Nucleus accumbens (tissue), 56 donors: Measurements from ENCODE around the gene GANC.
A peak's percentile ranks its signal among the peaks of the same experiment; 100 is the strongest.
"Not testable (repeated sequence)": the region's sequence is repeated elsewhere in the genome, so short reads cannot be mapped to it uniquely, and the experiment has no call there.

ENCODE experiments used
- DNase-seq, 56 donors: peaks; one replicate each; lab custom pipeline; 2025; lab: John Stamatoyannopoulos, UW

Gene GANC

DNA sequence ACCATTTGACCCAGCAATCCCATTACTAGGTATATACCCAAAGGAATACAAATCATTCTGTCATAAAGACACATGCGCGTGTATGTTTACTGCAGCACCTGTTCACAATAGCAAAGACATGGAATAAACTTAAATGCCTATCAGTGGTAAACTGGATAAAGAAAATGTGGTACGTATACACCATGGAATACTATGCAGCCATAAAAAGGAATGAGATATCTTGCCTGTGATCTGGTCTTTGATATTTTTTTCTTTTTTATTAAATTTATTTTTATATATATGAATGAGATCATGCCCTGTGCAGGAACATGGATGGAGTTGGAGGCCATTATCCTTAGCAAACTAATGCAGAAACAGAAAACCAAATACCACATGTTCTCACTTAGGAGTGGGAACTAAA lies 64.1 kb downstream of the GANC start:
- DNase-seq, result not testable (repeated sequence)

DNA sequence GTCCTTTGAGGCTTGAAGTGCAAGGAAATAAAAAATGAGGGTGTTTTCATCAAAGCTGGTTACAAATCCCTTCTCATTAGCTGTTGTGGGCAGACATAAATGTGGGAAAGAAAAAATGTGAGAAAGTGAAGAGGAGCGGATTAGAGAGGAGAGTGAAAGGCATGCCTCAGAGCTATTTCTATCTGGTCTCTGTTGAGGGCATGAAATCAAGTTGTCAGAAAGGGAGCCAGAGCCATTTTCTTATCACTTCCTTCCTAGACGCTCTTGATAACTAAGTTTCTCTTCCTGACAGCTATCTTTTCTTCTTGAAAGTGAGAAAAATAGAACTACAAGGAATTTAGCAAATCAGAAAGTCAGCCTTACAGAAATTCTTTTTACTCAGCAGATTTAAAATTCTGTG lies 65.5 kb downstream of the GANC start:
- no peak for DNase-seq

DNA sequence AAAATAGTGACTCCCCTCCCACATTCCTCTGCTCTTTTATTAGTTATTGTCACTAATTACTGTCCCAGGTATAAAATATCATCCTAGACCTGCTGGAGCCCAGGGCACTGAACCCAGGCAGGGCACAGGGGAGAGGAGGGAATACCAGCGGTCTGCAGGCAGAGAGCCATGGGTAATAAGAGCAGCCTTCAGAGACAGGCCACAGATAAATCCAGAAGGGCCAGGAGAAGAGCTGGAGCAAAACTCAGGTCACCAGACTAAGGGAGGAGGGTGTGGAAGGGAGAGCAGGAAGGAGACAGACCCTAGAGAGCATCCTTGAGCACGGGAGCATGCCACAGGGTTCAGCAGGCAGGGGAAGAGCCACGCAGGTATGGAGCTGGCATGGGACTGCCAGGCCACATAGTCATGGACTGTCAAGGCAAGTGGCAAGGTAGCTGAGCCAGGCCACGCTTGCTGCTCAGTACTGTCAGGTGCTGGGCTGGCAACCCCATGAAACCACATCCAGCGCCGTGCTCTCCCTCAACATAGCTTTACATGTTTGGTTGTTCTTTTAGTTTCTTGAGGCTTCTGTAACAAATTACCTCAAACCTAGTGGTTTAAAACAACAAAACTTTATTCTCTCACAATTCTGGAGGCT lies 70.7 kb downstream of the GANC start:
- DNase-seq, result no peak

DNA sequence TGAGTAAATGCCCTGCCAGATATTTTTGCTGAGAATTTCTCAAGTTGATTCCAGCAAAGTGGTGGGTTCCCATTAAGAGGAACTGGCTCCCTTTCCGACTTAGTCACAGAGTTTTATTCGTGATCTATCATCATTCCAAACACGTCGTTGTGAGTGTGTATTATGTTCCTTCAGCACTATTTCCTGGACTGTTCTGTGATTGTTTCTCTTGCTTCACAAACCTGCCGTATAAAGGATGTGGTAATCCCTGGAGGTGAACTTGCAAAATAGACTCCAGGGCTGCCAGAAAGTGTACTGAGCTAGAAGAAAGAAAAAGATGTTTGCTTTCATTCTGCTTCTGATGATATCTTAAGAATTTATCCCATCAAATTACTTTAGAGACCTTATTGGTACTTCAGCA lies 71.8 kb downstream of the GANC start:
- no peak for DNase-seq

DNA sequence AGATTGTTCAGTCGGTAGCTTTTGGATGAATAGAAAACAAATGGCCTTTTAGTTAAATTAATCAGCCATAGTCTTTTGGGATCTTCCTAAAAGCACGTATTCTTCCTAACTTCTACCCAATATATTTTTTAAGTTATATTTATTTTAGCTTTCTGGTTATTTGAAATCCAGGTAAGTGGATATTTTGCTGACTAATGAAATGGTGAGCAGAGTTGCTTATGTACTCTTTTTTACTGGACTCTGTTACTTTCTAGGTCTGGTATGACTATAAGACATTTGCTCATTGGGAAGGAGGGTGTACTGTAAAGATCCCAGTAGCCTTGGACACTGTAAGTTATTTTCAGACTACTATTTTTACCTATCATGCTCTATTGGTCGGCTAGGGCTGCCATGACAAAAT lies 72.5 kb downstream of the GANC start:
- DNase-seq, result no peak

DNA sequence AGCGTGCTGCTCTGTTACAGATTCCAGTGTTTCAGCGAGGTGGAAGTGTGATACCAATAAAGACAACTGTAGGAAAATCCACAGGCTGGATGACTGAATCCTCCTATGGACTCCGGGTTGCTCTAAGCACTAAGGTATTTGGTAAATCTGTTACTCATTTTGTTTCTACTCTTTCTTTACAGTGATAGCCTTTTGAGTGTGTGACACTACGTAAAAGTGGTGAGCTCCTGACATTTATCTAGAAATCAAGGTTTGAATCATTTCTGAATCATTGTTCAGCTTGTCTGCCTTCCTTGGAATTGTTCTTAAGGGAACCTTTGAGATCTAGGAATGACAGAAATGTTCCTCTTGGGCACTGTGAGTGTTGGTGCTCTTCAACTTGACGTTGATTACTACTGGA lies 75.1 kb downstream of the GANC start:
- no peak for DNase-seq

DNA sequence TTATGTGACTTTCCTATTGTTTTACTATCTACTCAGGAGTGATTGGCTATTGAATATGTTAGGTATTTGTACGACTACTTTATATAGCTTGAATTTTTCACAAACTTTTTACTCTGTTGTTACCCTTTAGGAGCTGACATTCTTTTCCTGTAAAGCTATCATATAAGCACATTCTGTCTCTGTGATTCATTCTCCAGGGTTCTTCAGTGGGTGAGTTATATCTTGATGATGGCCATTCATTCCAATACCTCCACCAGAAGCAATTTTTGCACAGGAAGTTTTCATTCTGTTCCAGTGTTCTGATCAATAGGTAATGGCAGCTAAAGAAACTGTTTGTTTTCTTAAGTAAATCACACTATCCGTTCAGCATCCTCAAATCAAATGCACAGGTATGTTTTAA lies 76.2 kb downstream of the GANC start:
- DNase-seq, result no peak

DNA sequence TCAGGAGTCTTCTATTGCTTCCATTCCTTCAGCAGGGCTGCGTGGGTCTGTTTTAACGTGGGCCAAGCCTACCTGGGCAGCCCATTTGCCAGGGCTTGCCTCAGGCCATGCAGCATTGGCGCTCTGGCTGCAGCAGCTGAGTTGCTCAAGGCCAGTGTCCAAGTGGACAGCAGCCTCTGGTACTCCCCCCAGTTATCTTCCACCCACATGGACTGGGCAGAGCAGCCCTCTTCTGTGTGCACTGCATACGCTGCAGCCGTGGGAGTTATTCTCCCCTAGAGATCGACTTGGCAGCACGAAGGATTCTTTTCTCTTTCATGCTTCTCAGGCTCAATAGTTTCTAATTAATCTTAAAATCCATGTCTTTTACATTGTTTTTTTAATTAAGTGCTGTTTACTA lies 79.4 kb downstream of the GANC start:
- DNase-seq, result no peak

DNA sequence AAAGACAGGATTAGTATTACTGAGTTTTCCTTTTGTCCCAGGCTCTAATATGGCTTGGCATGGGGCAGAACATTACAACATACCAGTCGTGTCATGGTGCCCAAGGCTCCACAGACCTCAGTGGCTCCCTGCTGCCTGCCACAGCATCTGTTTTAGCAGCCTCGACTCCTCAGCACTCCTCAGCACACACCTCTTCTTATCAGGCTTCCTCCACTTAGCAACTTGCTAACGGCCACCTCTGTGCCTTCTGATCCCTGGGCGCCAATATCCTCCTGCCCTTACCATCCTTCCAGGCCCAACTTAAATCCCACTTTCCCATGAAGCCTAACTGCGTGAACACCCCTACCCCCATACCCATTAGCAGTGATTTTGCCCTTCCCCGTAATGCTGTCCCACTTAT lies 80.1 kb downstream of the GANC start:
- no peak for DNase-seq

DNA sequence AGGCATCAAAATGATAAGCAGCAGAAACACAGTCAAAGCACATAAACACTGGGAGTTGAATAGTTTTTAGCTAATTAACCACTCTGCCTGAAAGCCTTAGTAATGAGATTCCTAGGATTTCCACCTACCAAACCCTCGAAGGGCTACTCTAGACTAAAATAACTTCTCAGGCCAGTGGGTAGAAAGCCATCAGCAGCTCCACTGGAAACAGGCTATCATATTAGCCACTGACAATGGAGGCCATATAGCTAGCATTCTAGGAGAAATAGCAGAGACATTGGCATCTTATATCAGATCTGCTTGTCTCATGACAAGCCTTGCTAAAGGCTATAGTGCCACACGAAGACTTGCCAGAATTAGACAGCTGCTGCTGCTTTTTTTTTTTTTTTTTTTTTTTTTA lies 81.8 kb downstream of the GANC start:
- DNase-seq, result no peak

DNA sequence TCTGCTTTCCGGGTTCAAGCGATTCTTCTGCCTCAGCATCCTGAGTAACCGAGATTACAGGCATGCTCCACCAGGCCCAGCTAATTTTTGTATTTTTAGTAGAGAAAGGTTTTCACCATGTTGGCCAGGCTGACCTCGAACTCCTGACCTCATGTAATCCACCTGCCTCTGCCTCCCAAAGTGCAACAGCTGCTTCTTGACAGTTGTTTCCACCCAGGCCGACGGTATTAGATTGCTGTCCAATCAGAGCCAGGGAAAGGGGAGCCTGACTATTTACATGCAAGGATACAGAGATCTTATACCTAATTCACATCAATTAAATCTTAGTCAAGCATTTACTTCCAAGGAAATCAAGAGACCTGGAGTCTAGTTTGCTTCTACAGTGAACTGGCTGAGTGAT lies 82.3 kb downstream of the GANC start:
- no peak for DNase-seq

DNA sequence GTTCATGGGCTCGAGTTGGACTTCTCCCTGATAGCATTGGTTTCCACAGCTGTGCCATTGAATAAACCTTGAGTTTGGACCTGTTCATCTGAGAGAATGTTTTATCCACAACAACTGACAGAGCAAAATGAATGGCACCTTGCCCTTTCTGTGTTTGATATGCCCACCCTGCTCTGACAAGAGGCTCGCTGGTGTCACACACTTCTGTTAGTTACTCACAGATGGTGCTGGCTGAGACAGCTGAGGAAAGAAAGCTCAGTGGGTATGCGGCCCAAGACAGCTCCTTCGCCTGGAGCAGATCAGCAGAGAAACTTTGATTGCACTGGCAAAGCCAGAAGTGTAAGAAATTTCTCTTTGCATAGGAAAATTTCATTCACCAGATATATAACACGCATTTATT lies 83.8 kb downstream of the GANC start:
- no peak for DNase-seq

DNA sequence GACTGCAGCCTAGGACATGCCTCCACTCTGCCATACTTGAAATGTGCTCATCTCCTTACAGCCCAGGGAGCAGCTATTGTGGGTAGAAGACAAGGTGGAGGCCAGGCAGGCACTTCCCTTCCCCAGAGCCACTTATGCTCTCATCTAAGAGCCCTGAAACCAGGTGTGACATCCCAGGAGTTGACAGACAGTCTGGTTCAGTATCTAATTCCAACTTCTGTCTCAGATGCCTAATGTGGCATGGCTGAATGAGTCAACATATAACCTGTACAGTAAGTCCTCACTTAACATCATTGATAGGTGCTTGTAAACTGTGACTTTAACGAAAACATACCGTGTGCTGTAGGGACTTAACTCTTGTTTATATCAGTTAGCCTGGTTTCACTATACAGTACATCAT lies 85.1 kb downstream of the GANC start:
- no peak for DNase-seq

DNA sequence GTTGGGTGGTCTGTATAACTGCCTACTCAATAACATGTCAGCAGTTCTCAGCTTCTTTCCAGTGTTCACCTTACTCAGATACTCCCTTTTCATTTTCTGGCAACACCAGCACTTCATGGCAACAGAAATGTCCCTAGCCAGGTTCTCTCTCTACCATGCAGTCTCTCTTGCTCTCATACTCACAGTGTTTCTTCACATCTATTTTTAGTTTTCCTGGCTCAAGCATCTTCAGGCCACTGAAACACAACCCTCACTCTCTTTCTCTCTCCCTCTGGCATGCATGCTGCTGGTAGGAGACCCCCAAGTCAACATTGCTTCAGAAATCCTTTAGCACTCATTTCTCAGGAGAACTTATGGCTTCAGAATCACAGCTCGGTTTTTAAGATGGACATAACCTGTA lies 86.2 kb downstream of the GANC start, which contains the start of gene CAPN3:
Gene CAPN3 (plus strand): TSS at position 253 of the 400 bp plus-strand sequence. CDS start 305 bp downstream, outside the sequence.
- no peak for DNase-seq

DNA sequence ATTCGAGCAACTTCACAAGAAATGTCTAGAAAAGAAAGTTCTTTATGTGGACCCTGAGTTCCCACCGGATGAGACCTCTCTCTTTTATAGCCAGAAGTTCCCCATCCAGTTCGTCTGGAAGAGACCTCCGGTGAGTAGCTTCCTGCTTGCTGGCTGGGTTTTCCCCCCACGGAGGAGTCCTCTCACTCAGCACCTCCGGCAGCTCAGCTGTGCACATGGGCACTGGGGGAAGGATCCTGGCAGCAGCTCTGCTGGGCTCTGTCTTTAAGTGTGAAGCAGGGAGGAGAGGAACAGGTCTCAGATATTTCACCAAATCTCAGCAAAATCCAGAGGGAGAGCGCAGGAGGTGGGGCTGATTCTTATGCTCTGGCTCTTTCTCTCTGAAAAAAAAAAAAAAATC lies 87.0 kb downstream of the GANC start:
- no peak for DNase-seq

DNA sequence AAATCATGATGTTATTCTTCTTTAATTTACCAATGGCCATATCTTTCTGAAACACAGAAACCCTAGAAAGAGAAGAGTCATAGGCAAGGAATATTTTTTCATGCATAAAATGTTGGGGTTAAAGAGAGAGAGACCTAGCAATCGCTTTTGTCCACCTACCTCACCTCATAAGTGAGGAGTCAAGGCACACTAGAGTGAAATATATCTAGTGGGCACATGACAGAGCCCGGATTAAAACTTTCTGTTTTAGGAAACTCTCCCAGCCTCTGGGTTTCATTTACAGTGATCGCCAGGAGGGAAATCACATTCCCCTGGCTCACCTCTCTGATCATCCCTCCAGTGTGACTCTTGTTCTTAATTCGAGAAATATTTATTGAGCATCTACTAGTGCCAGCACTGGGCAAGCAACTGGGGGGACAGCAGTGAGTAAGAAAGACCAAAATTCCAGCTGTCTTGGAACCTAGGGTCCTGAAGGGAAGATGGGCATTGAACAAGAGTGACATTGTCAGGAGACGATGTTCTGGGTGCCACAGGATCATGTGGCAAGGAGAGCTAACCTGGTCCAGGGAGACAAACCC lies 87.6 kb downstream of the GANC start:
- no peak for DNase-seq

DNA sequence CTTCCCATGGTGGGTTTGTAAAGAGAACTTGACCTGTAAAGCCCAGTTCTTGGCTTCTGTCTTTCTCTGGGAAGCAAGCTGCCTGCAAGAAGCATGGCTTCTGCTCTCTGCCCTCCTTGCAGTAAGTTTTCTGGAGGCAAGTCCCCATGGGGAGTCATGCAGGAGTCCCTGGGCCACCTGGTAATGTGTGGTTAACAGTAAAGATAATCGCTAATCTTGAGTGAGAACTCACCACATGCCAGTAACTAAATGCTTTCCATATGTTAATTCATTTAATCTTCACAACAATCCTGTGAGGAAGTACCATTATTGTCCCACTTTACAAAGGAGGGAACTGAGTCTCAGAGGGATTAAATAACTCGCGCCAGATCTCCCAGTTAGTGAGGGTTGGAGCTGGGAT lies 90.5 kb downstream of the GANC start:
- DNase-seq, result no peak

DNA sequence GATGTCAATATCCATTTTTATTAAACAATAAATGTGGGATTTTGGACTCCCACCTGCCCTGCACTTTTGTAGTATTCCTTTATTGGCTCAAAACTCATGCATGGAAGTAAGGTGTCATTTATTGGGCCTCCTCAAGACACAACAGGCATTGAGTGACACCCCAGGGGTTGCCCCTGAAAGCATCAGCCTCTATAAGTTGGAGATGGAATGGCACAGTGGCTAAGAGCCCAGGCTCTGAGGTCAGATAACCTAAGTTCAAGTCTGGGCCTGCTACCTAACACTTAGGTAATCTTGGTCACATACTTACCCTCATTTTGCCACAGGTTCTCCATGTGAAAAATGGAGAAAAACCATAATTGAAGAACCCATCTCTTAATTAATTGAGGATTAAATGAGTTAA lies 90.9 kb downstream of the GANC start:
- DNase-seq, result no peak

DNA sequence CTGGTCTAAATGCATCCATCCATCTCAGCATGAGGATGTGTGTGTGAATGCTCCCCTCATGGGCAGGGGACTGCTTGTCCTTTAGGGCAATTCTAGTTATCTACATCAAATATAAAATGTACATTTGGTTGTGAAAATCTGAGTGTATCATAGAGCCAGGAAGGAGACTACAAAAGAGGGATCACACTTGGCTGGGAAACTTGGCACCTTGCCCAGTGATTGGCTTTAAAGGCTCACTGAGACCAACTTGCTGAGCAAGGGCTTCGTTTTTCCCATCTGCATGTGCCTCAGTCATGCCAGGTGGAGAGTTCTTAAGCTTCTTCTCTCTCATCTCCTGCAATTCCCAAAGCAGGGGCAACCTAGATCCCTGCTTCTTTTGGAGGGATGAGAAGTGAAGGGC lies 91.5 kb downstream of the GANC start:
- DNase-seq, result peak in 14 of 56 donors; percentile 2 to 66 (median 10)

DNA sequence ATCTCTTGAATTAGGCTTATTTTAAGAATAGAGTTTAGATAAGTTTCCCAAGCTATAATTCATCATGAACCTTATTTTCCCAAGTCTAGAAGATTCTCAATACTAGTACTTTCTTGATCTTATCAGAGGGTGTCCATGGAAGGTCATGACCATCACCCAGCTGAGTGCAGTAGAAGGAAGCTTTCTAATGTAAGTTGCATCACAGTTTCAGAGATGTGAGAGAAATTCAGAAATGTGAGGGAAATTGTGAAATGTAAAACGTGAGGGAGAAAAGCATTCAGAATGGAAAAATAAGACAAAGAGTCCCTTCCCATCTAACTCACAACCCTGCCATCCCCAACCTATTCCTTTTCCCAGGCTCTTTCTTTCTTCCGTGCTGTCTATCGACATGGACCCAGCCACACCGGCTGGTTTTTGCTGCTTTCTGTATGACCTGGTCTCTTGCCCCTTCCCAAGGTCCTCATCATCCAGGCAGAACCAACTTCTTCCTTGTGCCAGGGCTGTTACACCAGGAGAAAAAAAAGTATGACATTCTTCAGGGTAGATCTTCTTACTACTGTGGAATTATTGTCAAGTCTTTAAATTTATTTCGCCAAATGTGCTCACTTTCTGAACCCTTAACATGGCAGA lies 93.0 kb downstream of the GANC start:
- DNase-seq, result no peak

DNA sequence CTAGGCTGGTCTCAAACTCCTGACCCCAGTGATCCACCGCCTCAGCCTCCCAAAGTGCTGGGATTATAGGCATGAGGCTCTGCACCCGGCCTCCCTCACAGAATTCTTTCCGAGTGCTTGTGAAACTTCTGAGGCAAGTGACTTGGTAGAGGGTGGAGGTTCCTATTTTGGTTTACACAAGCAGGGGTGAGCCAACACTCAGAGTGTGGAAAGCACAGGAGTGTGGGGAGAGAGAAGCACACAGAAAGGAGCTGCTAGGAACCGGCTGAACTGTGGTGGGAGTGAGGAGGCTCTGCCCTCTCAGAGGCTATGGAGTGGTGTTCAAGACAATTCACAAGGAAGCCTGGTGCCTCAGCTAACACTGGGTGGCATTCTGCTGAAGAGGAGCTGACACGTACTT lies 94.0 kb downstream of the GANC start:
- DNase-seq, result no peak

DNA sequence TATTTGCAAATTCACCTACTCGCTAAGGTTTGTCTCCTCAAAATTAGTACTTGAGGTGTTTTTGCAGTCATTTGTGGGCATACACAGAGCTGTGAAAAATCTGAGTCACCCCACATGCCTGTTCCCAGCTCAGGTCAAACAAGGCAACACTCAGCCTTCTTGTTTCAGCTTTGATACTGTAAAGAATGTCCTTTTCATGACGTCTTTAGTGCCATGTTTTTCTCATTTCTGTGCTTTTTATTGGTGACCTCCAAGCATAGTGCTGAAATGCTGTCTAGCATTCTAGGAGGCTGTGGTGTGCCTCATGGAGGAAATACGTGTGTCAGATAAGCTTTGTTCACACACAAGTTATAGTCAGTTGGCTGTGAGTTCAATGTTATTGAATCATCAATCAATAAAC lies 95.1 kb downstream of the GANC start:
- no peak for DNase-seq
